Lung (tissue), 12 donors: ENCODE results near the gene SIGLEC14. TPM values are rescaled to one million over a fixed set of nuclear protein-coding genes. Genes with fewer than 3 reads are reported as not detected.

Experiments
- ATAC-seq: fragments of 200-7000 bp; cut with Tn5 transposase; one replicate; pipeline ENCODE4 v1.9.1; 2020; ENCODE audit warnings: moderate number of reproducible peaks; ENCODE audit not compliant: insufficient read depth, low FRiP score
- DNase-seq, 3 donors: peaks; one replicate each; pipeline ENCODE4 v3.0.0-alpha.2; 2013 to 2017
- H3K27ac ChIP-seq, 2 donors: one replicate each; pipeline ENCODE4 v1.5.1; 2013; ENCODE audit warnings: mild to moderate bottlenecking in 2 of 2, moderate library complexity in 2 of 2, control low read depth in 1 of 2, inconsistent platforms in 1 of 2, low read depth in 1 of 2, low read length in 1 of 2
- H3K27me3 ChIP-seq, 3 donors: one replicate each; pipeline ENCODE4 v1.5.1; 2013; ENCODE audit warnings: low read length in 2 of 3; ENCODE audit not compliant: control insufficient read depth in 3 of 3, insufficient read depth in 3 of 3
- H3K36me3 ChIP-seq, 4 donors: one replicate each; pipeline ENCODE4 v1.5.1; 2013; ENCODE audit warnings: low read length in 4 of 4, mild to moderate bottlenecking in 1 of 4, moderate library complexity in 1 of 4; ENCODE audit not compliant: control insufficient read depth in 4 of 4, insufficient read depth in 4 of 4
- H3K4me1 ChIP-seq, 5 donors: one replicate each; pipeline ENCODE4 v1.5.1; 2013; ENCODE audit warnings: low read length in 5 of 5, mild to moderate bottlenecking in 2 of 5, moderate library complexity in 1 of 5; ENCODE audit not compliant: control insufficient read depth in 5 of 5, insufficient read depth in 5 of 5
- H3K4me3 ChIP-seq: one replicate; pipeline ENCODE4 v1.5.1; 2013; ENCODE audit warnings: mild to moderate bottlenecking, control low read depth, moderate library complexity
- H3K9ac ChIP-seq, 2 donors: one replicate each; pipeline ENCODE4 v1.5.1; 2013; ENCODE audit warnings: low read length in 2 of 2, control low read depth in 1 of 2; ENCODE audit not compliant: insufficient read depth in 1 of 2
- H3K9me3 ChIP-seq, 4 donors: one replicate each; pipeline ENCODE4 v1.5.1; 2013; ENCODE audit warnings: low read length in 3 of 4, mild to moderate bottlenecking in 1 of 4, moderate library complexity in 1 of 4; ENCODE audit not compliant: control insufficient read depth in 4 of 4, insufficient read depth in 3 of 4
- CTCF ChIP-seq: IDR thresholded peaks from 2 replicates; pipeline ENCODE4 v1.5.1; 2012; ENCODE audit warnings: mild to moderate bottlenecking; ENCODE audit errors: control extremely low read depth, extremely low read depth
- WGBS, 2 donors: extraction: QIAGEN DNeasy Blood & Tissue Kit; methylation state at CpG; one replicate each; pipeline ENCODE4 v1.1.7; 2013; 5-methylcytosine and 5-hydroxymethylcytosine counted together
- polyA plus RNA-seq, 2 donors: library from polyadenylated mRNA; stranded (reverse); fragments of 200-250 nt; gene quantifications; one replicate each; pipeline ENCODE4 v1.2.1, GENCODE V29; 2013
- total RNA-seq, 2 donors: library from RNA; depleted of rRNA in 1 of 2; stranded (reverse); fragments of >200 nt in 1 of 2; gene quantifications; one replicate each; pipeline ENCODE4 v1.2.1, GENCODE V29; 2014 to 2021
- donor health status: control.
- donor health status: control.
- donor health status: Bipolar disorder and iron deficiency.
- donor health status: healthy.
- donor health status: DM: yes; HTN: yes; CAD: no.

SIGLEC14 gene
- total and polyA plus RNA-seq, 4 donors, result 2.7 to 101 (median 24.6) TPM

DNA sequence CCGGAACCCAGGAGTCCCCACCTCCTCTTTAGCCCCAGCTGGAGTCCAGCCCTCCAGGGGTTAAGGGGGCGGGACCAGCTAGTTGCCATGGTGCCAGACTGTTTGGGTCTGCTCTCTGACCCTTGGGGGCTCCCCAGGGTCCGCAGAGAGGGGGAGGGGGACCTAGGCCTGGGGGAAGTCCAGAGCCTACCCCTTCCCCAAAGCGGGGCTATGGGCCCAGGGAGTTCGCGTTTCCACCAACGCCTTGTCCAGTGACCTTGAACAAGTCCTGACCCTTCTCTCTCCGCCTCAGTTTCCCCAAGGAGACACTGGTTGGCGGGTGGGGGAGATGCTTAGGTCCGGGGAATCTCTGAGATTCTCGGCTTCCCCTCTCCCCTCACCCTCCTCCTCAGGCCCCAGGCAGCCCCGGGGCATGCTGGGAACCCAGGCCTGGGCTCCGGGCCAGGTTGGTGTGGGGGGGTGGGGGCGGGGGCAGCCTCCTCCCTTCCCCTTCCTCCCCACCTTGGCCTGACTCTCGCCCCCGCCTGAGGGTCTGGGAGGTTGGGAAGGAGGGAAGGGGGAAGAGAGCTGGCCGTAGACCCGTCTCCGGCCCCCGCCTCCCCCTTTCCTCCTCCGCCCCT lies 43.9 kb upstream of the SIGLEC14 start:
- Histone ChIP-seq H3K9ac (peak overlapping the region in 1 of 2 donors; percentile 70), H3K9me3 (no peaks in the 10 kb centered on the region), H3K36me3 (peaks cover 0 to 21% (median 13%) of the 10 kb centered on the region in 4 donors), H3K27me3 (no peaks in the 10 kb centered on the region), H3K4me1 (peaks cover 0 to 40% (median 12%) of the 10 kb centered on the region in 5 donors), H3K27ac (peak overlapping the region; percentile 87 to 97), H3K4me3 (peak overlapping the region; percentile 91)
- peak; percentile 95 to 96 (median 95) for DNase-seq
- TF ChIP-seq CTCF, result no peak
- 1% methylated on average over 13 to 20 of the region's 21 CpGs for WGBS, 2 donors
- no peak for ATAC-seq

- WGBS, 2 donors, result 1 to 2% methylated on average over 17 to 21 of the region's 21 CpGs
- peak; percentile 84 to 89 (median 84) for DNase-seq
- peak overlapping the region in 1 of 2 donors; percentile 38 for H3K9ac ChIP-seq
- peak overlapping the region; percentile 91 for H3K4me3 ChIP-seq
- H3K36me3 ChIP-seq, result peaks cover 0 to 16% (median 10%) of the 10 kb centered on the region in 4 donors
- H3K27ac ChIP-seq, result peak overlapping the region; percentile 87 to 97
- no peak for TF ChIP-seq CTCF
- peaks cover 0 to 40% (median 12%) of the 10 kb centered on the region in 5 donors for H3K4me1 ChIP-seq
- ATAC-seq, result no peak
- H3K27me3 ChIP-seq, result no peaks in the 10 kb centered on the region
- no peaks in the 10 kb centered on the region for H3K9me3 ChIP-seq
These were observed 43.3 kb upstream of the SIGLEC14 start for GRCh38 chr19:51689751-51690453.

DNA sequence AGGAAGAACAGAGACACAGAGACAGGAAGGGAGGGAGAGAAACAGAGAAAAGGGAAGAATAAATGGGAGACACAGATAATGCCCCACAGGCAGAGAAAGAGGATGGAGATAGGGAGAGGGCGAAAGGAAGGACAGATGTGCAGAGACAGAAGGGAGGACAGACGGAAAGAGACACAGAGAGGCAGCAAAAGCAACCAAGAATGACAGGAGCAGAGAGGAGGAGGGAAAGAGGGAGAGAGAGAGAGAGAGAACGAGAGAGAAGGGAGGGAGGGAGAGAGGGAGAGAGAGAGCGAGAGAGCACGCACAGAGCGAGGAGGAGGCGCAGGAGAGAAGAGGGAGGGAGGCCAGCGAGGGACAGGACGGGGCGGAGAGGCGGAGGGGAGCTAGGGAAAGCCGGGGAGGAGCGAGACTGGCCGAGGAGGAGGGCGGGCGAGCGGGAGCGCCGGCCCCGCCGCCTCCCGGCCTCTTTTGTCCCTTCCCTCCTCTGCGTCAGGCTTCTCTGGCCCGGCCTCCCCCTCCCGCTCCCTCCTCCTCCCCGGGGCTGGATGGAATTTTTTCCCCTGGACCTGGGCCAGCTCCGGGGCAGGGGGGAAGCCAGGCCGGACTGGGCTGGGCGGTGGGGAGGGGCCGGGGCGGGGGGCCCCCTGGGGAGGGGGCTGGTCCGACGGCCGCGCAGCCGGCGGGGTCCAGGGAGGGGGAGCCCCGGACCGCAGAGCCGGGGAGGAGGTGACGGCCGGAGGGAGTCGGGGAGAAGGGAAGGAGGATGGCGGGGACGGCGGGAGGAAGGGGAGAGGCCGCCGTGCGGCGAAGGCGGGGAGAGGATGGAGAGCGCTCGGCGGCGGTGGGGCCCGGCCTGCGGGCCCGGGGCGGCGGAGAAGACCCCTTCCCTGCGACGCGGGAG lies 42.3 kb upstream of the SIGLEC14 start:
- WGBS, 2 donors, result 1% methylated on average over 41 to 63 of the region's 63 CpGs
- peak overlapping the region; percentile 44 to 92 for H3K9ac ChIP-seq
- peak overlapping the region; percentile 89 to 97 for H3K27ac ChIP-seq
- ATAC-seq (peak; percentile 90), DNase-seq (peak; percentile 98 to 99 (median 99))
- peaks cover 0 to 6% (median 4%) of the 10 kb centered on the region in 4 donors for H3K36me3 ChIP-seq
- H3K27me3 ChIP-seq, result no peaks in the 10 kb centered on the region
- peak overlapping the region; percentile 91 for H3K4me3 ChIP-seq
- no peaks in the 10 kb centered on the region for H3K9me3 ChIP-seq
- H3K4me1 ChIP-seq, result peaks cover 0 to 40% (median 12%) of the 10 kb centered on the region in 5 donors
- TF ChIP-seq CTCF, result no peak
